PC-3 (cell line): Measurements from ENCODE around the gene PCED1B. TPM values are rescaled to one million over a fixed set of nuclear protein-coding genes. Genes with fewer than 3 reads are reported as not detected.

ENCODE experiments used
- ATAC-seq: fragments of 200-7000 bp; cut with Tn5 transposase; 2 replicates; pipeline ENCODE4 v1.9.1; 2020; ENCODE audit warnings: mild to moderate bottlenecking, moderate library complexity
- BruUV-seq: library from RNA; stranded (reverse); fragments of 400-500 nt; replicated peaks from 2 replicates; lab custom pipeline; 2021; lab: Mats Ljungman, UMichigan
- CTCF ChIA-PET: fragments of 300-600 bp; sonication (Branson Sonifier 250); formaldehyde crosslinking; loops from one replicate; lab custom pipeline; 2022; ENCODE audit warnings: antibody characterized with exemption; lab: Charles Lee
- POLR2A ChIA-PET: fragments of 300-600 bp; sonication (Branson Sonifier 250); formaldehyde crosslinking; loops from one replicate; lab custom pipeline; 2022; ENCODE audit warnings: antibody characterized with exemption; ENCODE audit not compliant: unreplicated experiment; lab: Charles Lee
- DNase-seq: peaks from one replicate; pipeline ENCODE4 v3.0.0-alpha.2; 2015
- H2AFZ ChIP-seq: fragments of 300-600 bp; sonication (generic); 2 replicates; pipeline ENCODE4 v1.6.0; 2016; ENCODE audit warnings: antibody characterized with exemption, low read length
- H3F3A ChIP-seq: fragments of 300-600 bp; sonication (generic); one replicate; pipeline ENCODE4 v1.6.0; 2017; ENCODE audit warnings: antibody characterized with exemption, low read length, control low read depth, mild to moderate bottlenecking; ENCODE audit not compliant: unreplicated experiment
- H3K27ac ChIP-seq: fragments of 300-600 bp; sonication (generic); 2 replicates; pipeline ENCODE4 v1.5.1; 2016; ENCODE audit warnings: mild to moderate bottlenecking, low read length
- H3K27me3 ChIP-seq: fragments of 300-600 bp; sonication (generic); 2 replicates; pipeline ENCODE4 v1.6.1; 2016; ENCODE audit warnings: low read length, mixed read lengths
- H3K36me3 ChIP-seq: fragments of 300-600 bp; sonication (generic); 2 replicates; pipeline ENCODE4 v1.6.1; 2016; ENCODE audit warnings: low read depth, mixed run types, low read length, mixed read lengths
- H3K4me1 ChIP-seq: fragments of 300-600 bp; sonication (generic); 2 replicates; pipeline ENCODE4 v1.5.1; 2016; ENCODE audit warnings: low read length; ENCODE audit not compliant: insufficient read depth
- H3K4me2 ChIP-seq: fragments of 300-600 bp; sonication (generic); 2 replicates; pipeline ENCODE4 v1.6.0; 2016; ENCODE audit warnings: low read length
- H3K4me3 ChIP-seq: fragments of 300-600 bp; sonication (generic); 2 replicates; pipeline ENCODE4 v1.5.1; 2016; ENCODE audit warnings: mild to moderate bottlenecking, low read length, mixed read lengths
- H3K79me2 ChIP-seq: fragments of 300-600 bp; sonication (generic); 2 replicates; pipeline ENCODE4 v1.6.1; 2017; ENCODE audit warnings: low read length, mixed read lengths
- H3K9ac ChIP-seq: fragments of 300-600 bp; sonication (generic); 2 replicates; pipeline ENCODE4 v1.6.0; 2016; ENCODE audit warnings: mild to moderate bottlenecking, low read length
- H3K9me2 ChIP-seq: fragments of 300-600 bp; sonication (generic); replicated peaks from 2 replicates; pipeline ENCODE4 v1.6.1; 2016; ENCODE audit warnings: mixed run types, low read length, mixed read lengths
- H3K9me3 ChIP-seq: fragments of 300-600 bp; sonication (generic); 2 replicates; pipeline ENCODE4 v1.6.1; 2016; ENCODE audit warnings: low read length, mixed read lengths
- H4K20me1 ChIP-seq: fragments of 300-600 bp; sonication (generic); 2 replicates; pipeline ENCODE4 v1.6.1; 2016; ENCODE audit warnings: low read length, mixed read lengths
- EZH2 ChIP-seq: fragments of 300-600 bp; sonication (generic); IDR thresholded peaks from one replicate; pipeline ENCODE4 v1.6.1; 2017; ENCODE audit warnings: antibody characterized with exemption, mild to moderate bottlenecking, low read length; ENCODE audit not compliant: unreplicated experiment
- EZH2phosphoT487 ChIP-seq: fragments of 300-600 bp; sonication (generic); IDR thresholded peaks from 2 replicates; pipeline ENCODE4 v1.6.1; 2018; ENCODE audit warnings: mild to moderate bottlenecking, antibody characterized with exemption, low read length, borderline replicate concordance
- intact Hi-C: fragments of 100-400 bp; cut with micrococcal nuclease; formaldehyde crosslinking; loops from 2 replicates; pipeline ENCODE4 v1.9.0; 2023
- total RNA-seq: library from RNA; depleted of rRNA; stranded (reverse); fragments of >200 nt; gene quantifications from 2 replicates; pipeline ENCODE4 v1.2.3, GENCODE V29; 2014
- TF ChIP-seq, protein P1 (sequence below): fragments of 300-600 bp; sonication (generic); conservative IDR thresholded peaks from 2 replicates; pipeline ENCODE4 v1.5.1; 2017; ENCODE audit warnings: antibody characterized with exemption, low read depth, mild to moderate bottlenecking, low read length

Gene PCED1B
- total RNA-seq, 1 experiment from 2014 or later, result 1.0 TPM

DNA sequence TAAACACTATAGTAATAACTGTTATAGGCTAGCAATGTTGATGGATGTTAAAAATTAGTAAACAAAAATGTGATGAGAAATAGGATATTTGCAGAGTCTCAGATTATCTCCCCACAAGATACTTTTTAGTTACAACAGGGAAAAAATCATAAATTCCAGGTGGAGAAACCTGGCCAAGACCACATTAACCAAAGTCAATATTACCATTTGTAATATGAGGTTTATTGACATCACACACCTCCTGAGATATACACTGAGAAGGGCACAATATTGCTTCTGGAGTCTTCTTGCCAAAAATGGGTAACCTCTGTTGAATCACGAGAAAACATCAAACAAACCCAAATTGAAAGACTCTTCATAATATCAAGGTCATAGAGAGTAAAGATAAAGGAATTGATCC lies 72.7 kb downstream of the PCED1B start:
- Histone ChIP-seq H3K4me2 (no peak overlapping the region), H3K4me1 (peaks cover 10% of the 10 kb centered on the region), H3F3A (no peaks in the 10 kb centered on the region), H3K27ac (no peak overlapping the region), H2AFZ (no peak overlapping the region), H3K79me2 (no peaks in the 10 kb centered on the region), H3K9ac (no peak overlapping the region), H3K36me3 (no peaks in the 10 kb centered on the region), H3K4me3 (no peak overlapping the region), H4K20me1 (no peaks in the 10 kb centered on the region), H3K9me2 (no peaks in the 10 kb centered on the region), H3K9me3 (no peaks in the 10 kb centered on the region), H3K27me3 (no peaks in the 10 kb centered on the region)
- DNase-seq, result peak; percentile 54
- CTCF ChIA-PET, result no interaction called here
- peak; percentile 70 for ATAC-seq
- POLR2A ChIA-PET, result no interaction called here
- TF ChIP-seq EZH2phosphoT487, result no peak
- TF ChIP-seq, protein P1, sequence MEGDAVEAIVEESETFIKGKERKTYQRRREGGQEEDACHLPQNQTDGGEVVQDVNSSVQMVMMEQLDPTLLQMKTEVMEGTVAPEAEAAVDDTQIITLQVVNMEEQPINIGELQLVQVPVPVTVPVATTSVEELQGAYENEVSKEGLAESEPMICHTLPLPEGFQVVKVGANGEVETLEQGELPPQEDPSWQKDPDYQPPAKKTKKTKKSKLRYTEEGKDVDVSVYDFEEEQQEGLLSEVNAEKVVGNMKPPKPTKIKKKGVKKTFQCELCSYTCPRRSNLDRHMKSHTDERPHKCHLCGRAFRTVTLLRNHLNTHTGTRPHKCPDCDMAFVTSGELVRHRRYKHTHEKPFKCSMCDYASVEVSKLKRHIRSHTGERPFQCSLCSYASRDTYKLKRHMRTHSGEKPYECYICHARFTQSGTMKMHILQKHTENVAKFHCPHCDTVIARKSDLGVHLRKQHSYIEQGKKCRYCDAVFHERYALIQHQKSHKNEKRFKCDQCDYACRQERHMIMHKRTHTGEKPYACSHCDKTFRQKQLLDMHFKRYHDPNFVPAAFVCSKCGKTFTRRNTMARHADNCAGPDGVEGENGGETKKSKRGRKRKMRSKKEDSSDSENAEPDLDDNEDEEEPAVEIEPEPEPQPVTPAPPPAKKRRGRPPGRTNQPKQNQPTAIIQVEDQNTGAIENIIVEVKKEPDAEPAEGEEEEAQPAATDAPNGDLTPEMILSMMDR, result no peak
- TF ChIP-seq EZH2, result no peak
- intact Hi-C loops, result loop anchor here (1.0 kb wide), 1 partner anchor 119 kb away; no protein-coding TSS in a partner anchor
- BruUV-seq, result no TSS peak

DNA sequence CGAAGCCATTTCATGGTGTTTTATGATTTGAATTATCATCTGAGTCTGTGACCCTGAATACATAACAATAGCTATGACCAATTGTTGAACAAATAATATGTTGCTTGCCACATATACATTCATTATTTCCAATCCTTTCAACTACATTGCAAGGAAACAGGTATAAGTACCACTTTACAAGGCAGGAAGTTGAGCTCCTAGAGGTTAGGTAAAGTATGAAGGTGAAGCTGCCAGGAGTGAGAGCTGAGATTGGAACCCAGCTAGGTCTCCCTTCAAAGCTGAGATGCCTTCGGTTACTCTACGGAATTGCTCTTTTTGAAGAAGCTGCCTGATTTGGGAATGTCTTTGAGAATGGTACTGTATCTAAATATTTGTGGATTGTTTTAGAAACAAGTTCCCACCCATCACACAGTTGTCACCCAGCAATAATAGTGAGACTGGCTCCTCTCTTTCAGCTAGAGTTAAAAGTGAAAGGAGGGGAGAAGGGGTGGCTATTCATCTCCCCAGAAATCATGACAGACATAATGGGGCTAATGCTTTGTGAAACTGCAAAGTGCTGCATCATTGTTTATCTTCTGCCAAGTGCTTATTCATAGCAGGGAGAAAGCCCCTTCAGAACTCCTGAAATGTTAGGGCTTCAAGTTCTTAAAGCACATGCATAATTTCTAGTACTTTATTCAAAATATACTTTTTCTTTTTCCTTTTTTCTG lies 76.2 kb downstream of the PCED1B start:
- intact Hi-C loops, result no loop called here
- ChIA-PET POLR2A (interaction anchor here (0.7 kb wide), 1 partner anchor 35 kb away, joined by 4 read pairs; no protein-coding TSS in a partner anchor), CTCF (no interaction called here)
- Histone ChIP-seq H3F3A (no peaks in the 10 kb centered on the region), H4K20me1 (no peaks in the 10 kb centered on the region), H3K36me3 (no peaks in the 10 kb centered on the region), H3K9me3 (no peaks in the 10 kb centered on the region), H3K4me1 (peaks cover 10% of the 10 kb centered on the region), H3K9me2 (no peaks in the 10 kb centered on the region), H3K4me2 (no peak overlapping the region), H2AFZ (no peak overlapping the region), H3K79me2 (no peaks in the 10 kb centered on the region), H3K27ac (no peak overlapping the region), H3K4me3 (no peak overlapping the region), H3K9ac (no peak overlapping the region), H3K27me3 (no peaks in the 10 kb centered on the region)
- no peak for ATAC-seq
- DNase-seq, result no peak
- TF ChIP-seq EZH2, result no peak
- no peak for TF ChIP-seq EZH2phosphoT487
- TF ChIP-seq, protein P1, result no peak
- BruUV-seq, result no TSS peak

GRCh38 chr12:47156167-47156736 lies 76.8 kb downstream of the PCED1B start:
- Histone ChIP-seq H4K20me1 (no peaks in the 10 kb centered on the region), H3K9me3 (no peaks in the 10 kb centered on the region), H3K9me2 (no peaks in the 10 kb centered on the region), H3K4me2 (no peak overlapping the region), H3K4me3 (no peak overlapping the region), H3K4me1 (peaks cover 10% of the 10 kb centered on the region), H2AFZ (no peak overlapping the region), H3F3A (no peaks in the 10 kb centered on the region), H3K36me3 (no peaks in the 10 kb centered on the region), H3K9ac (no peak overlapping the region), H3K79me2 (no peaks in the 10 kb centered on the region), H3K27me3 (no peaks in the 10 kb centered on the region), H3K27ac (no peak overlapping the region)
- intact Hi-C loops, result no loop called here
- CTCF ChIA-PET, result no interaction called here
- TF ChIP-seq EZH2phosphoT487 (no peak), EZH2 (no peak)
- TF ChIP-seq, protein P1, result no peak
- DNase-seq, result no peak
- POLR2A ChIA-PET, result no interaction called here
- no peak for ATAC-seq
- no TSS peak for BruUV-seq
